KOPT-K1 (cell line): ENCODE results near the gene ARHGAP25.

Source experiments
- H3K27ac ChIP-seq: fragments of 200-600 bp; sonication (generic); 2 replicates; pipeline ENCODE4 v1.5.1; 2016; ENCODE audit warnings: antibody characterized with exemption, mild to moderate bottlenecking, low read depth, low read length; ENCODE audit not compliant: poor library complexity, severe bottlenecking
- H3K36me3 ChIP-seq: fragments of 200-600 bp; sonication (generic); 2 replicates; pipeline ENCODE4 v1.5.1; 2017; ENCODE audit warnings: antibody characterized with exemption, mild to moderate bottlenecking, low read length, moderate library complexity; ENCODE audit not compliant: insufficient read depth
- H3K9me3 ChIP-seq: fragments of 200-600 bp; sonication (generic); 2 replicates; pipeline ENCODE4 v1.5.1; 2017; ENCODE audit warnings: antibody characterized with exemption, low read length, mild to moderate bottlenecking; ENCODE audit not compliant: insufficient read depth, poor library complexity, severe bottlenecking

ARHGAP25 gene

DNA sequence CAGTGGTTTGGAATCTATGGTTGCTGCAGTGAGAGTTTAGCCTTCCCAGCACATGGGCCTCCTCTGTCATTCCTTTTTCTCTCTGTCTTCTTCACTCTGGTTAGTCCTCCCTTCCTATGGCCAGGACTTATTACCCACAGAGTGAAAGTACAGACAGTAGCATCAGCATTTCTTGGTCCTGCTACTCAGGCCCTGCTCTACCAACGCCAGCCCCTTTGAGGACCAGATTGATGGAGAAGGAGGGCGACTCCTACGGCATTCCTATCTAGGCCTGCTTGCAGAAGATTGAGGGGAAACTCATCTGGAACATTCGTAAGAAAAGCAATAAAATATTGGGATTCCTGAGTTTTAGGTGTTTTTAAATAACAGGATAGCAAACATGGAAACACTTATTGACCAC is 93.1 kb downstream of the ARHGAP25 start:
- H3K9me3 ChIP-seq: no peaks in the 10 kb centered on the region
- H3K27ac ChIP-seq: peak overlapping the region; percentile 69
- H3K36me3 ChIP-seq: peaks cover 34% of the 10 kb centered on the region

- Histone ChIP-seq H3K27ac (peak overlapping the region; percentile 69), H3K36me3 (peaks cover 21% of the 10 kb centered on the region), H3K9me3 (no peaks in the 10 kb centered on the region)
Measured at GRCh38 chr2:68828887-68829708, 94.5 kb downstream of the ARHGAP25 start.

DNA sequence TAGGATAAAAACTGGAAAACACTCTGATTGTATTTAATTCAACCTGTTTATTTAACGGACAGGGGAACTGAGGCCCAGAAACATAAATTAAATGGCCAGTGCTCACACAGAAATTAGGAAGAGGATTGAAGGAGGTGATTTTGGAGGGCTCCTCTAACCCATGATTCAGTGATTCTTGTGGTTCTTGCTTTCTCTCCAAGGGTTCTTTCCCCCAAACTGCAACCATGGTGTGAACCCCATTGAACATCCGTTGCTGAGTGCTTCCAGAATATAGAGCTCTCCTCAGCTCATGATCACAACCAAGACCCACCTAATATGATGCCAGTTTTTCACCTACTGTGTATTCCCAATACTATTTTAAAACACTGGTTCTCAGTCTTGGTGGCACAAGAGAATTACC is 95.1 kb downstream of the ARHGAP25 start:
- H3K36me3 ChIP-seq: peaks cover 15% of the 10 kb centered on the region
- peak overlapping the region; percentile 69 for H3K27ac ChIP-seq
- H3K9me3 ChIP-seq: no peaks in the 10 kb centered on the region

DNA sequence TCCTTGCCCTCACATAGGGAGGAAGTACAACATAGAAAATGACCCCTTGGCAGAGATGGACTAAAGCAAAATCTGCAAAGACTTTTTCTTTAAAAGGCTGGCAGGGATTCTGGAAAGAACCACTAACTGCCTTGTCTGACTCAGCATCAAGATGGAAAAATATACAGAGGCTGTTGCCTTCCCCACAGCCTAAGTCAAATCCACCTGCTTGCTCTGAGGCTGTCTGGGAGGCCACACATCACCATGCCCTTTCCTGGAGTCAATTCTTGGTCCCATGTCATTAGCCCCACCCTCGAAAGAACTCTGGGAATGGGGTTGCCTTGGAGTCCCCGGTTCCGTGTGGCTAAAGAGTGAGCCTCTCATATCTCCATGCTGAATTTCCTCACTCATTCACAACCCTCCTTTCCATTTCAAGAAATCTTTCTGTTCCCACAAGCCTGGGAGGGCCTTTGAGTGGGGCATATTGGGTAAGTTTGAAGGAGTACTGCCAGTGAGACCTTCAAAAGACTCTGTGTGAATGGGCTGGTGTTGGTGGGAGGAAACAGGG is 97.1 kb downstream of the ARHGAP25 start:
- Histone ChIP-seq H3K36me3 (no peaks in the 10 kb centered on the region), H3K9me3 (no peaks in the 10 kb centered on the region), H3K27ac (peak overlapping the region; percentile 37)

- peak overlapping the region; percentile 37 for H3K27ac ChIP-seq
- no peaks in the 10 kb centered on the region for H3K9me3 ChIP-seq
- no peaks in the 10 kb centered on the region for H3K36me3 ChIP-seq
Measured at GRCh38 chr2:68832233-68832869, 97.7 kb downstream of the ARHGAP25 start.

- no peaks in the 10 kb centered on the region for H3K9me3 ChIP-seq
- no peak overlapping the region for H3K27ac ChIP-seq
- no peaks in the 10 kb centered on the region for H3K36me3 ChIP-seq
Measured at GRCh38 chr2:68833162-68833561, 98.6 kb downstream of the ARHGAP25 start.

- no peak overlapping the region for H3K27ac ChIP-seq
- peaks cover 9% of the 10 kb centered on the region for H3K9me3 ChIP-seq
- no peaks in the 10 kb centered on the region for H3K36me3 ChIP-seq
Measured at GRCh38 chr2:68834737-68835376, 100.2 kb downstream of the ARHGAP25 start.

GRCh38 chr2:68835621-68836020 is 101.0 kb downstream of the ARHGAP25 start:
- no peaks in the 10 kb centered on the region for H3K36me3 ChIP-seq
- H3K9me3 ChIP-seq: peaks cover 15% of the 10 kb centered on the region
- H3K27ac ChIP-seq: no peak overlapping the region

DNA sequence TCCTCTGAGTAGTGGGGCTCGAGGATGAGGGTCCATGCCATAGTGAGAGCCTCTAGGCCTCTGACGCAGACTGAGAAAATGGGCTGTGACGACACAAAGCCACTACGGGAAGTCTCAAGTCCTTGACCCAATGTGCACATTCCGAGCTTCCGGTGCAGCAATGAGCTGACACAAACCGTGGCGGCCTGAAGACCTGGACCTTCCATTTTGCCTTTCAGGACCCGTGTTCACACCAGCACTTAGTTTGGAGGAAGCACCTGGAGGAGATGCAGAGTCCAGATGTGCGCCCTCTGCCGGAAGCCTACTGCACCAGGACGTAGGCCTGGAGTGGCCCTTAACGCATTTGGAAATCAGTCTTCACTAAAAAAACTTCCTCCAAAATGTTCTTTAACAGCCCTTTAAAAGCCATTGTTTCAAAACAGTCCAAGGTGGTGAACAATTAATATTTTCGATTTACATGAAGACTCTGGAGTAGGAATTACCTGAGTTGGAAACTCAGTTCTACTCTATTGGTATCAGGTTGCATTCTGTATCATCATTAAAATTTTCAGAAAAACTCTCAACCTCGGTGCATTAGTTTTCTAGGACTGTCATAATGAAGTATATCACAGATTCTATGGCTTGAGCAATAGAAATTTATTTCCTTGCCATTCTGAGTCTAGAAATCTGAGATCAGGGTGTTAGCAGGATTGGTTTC is 102.7 kb downstream of the ARHGAP25 start:
- no peaks in the 10 kb centered on the region for H3K36me3 ChIP-seq
- no peak overlapping the region for H3K27ac ChIP-seq
- peaks cover 17% of the 10 kb centered on the region for H3K9me3 ChIP-seq

DNA sequence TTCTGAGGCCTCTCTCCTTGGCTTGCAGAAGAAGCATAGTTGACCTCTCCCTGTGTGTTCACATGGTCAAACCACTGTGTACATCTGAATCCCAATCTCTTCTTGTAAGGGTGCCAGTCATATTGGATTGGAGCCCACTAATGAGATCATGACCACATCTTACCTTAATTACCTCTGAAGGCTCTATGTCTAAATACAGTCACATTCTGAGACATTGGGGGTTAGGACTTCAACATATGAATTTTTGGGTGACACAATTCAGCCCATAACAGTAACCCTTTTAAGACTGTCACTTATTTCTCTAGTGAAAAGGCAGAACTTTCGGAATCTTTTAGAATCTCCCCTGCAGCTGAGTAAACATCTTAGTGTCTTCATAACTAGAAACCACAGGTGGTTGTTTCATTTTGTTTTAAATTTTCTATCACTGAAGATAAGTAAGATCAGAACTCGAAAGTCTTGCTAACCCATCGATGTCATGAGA is 103.3 kb downstream of the ARHGAP25 start:
- H3K27ac ChIP-seq: no peak overlapping the region
- H3K9me3 ChIP-seq: peaks cover 17% of the 10 kb centered on the region
- no peaks in the 10 kb centered on the region for H3K36me3 ChIP-seq

DNA sequence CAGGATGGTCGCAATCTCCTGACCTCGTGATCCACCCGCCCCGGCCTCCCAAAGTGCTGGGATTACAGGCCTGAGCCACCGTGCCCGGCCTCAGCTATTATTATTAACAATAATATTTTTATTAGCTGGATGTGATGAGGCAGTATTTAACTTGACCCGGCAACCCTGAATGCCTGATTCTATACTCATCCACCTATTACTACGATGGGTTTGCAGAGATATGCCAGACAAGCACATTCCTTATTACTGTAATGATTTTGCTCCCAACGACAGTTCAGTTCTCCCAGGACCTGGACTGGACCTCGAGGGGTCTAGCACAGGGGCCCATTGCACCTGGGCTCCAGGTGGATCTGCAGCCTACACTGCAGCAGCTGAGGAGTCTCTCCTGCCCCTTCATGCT is 104.0 kb downstream of the ARHGAP25 start:
- H3K27ac ChIP-seq: no peak overlapping the region
- H3K36me3 ChIP-seq: no peaks in the 10 kb centered on the region
- peaks cover 17% of the 10 kb centered on the region for H3K9me3 ChIP-seq

DNA sequence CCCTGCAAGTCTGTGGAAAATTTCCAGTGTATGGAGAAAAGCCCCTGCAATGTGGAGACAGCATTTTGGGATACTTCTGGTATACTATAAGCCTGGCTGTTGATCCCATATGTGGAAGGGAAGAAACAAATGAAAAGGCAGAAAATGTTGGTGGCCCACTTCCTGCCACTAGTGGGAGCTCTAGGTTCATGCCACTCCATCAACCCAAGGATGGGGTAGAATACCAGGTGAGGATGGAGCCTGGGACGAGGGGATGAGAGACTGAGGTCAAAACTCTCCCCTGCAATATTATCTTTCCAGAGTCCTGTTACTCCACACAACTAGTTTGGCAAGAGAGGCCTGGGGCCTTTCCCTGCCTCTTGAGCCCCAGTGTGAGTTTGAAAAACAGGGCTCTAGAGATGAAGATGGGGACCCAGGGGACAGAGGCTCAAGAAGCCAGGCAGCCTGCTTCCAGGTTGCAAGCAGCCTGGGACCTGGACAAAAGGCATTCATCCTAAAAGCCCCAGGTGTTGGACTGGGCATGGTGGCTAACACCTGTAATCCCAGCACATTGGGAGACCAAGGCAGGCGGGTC is 104.7 kb downstream of the ARHGAP25 start:
- Histone ChIP-seq H3K9me3 (peaks cover 17% of the 10 kb centered on the region), H3K36me3 (no peaks in the 10 kb centered on the region), H3K27ac (no peak overlapping the region)

DNA sequence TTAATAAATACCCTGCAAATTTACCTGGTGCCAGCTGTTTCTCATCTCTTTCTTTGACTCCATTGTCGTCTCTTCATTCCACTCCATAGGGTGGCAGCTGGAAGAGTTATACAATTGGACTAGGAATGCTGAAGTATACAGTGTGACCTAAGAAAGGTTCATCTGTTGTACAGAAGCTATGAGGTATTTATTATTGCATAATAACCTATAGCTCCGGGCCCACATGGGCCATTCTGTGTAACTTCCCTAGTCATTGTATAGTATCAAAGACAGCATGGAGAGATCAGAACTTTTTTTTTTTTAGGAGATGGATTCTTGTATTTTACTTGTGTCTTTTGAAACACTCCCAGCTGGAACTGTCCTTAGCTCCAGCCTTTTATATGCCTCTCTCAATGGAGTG is 110.4 kb downstream of the ARHGAP25 start:
- Histone ChIP-seq H3K27ac (no peak overlapping the region), H3K9me3 (peaks cover 6% of the 10 kb centered on the region), H3K36me3 (no peaks in the 10 kb centered on the region)

DNA sequence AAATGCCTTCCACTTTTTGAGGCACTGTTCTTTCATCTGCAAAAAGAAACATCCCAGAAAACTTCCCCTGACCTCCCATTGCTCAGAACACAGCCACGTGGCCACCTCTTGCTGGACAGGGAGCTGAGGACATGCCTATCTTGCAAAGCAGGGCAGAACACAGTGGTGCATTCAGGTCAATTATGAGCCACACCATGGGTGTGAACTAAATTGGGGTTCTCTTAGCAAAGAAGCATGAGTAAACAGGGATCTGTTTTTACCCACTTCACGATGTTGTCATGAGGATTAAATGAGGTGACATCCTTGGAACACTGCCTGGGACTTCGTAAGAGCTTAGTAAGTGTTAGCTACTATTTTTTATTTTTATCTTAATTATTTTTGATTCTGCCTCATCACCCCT is 111.5 kb downstream of the ARHGAP25 start:
- H3K27ac ChIP-seq: no peak overlapping the region
- H3K36me3 ChIP-seq: no peaks in the 10 kb centered on the region
- H3K9me3 ChIP-seq: no peaks in the 10 kb centered on the region
